PC-3 (cell line): ENCODE data around the gene VMAC. TPM values are rescaled to one million over a fixed set of nuclear protein-coding genes. Genes with fewer than 3 reads are reported as not detected.

Experiments used
- ATAC-seq: fragments of 200-7000 bp; cut with Tn5 transposase; 2 replicates; pipeline ENCODE4 v1.9.1; 2020; ENCODE audit warnings: mild to moderate bottlenecking, moderate library complexity
- BruUV-seq: library from RNA; stranded (reverse); fragments of 400-500 nt; replicated peaks from 2 replicates; lab custom pipeline; 2021; lab: Mats Ljungman, UMichigan
- CTCF ChIA-PET: fragments of 300-600 bp; sonication (Branson Sonifier 250); formaldehyde crosslinking; loops from one replicate; lab custom pipeline; 2022; ENCODE audit warnings: antibody characterized with exemption; lab: Charles Lee
- POLR2A ChIA-PET: fragments of 300-600 bp; sonication (Branson Sonifier 250); formaldehyde crosslinking; loops from one replicate; lab custom pipeline; 2022; ENCODE audit warnings: antibody characterized with exemption; ENCODE audit not compliant: unreplicated experiment; lab: Charles Lee
- DNase-seq: peaks from one replicate; pipeline ENCODE4 v3.0.0-alpha.2; 2015
- H2AFZ ChIP-seq: fragments of 300-600 bp; sonication (generic); 2 replicates; pipeline ENCODE4 v1.6.0; 2016; ENCODE audit warnings: antibody characterized with exemption, low read length
- H3F3A ChIP-seq: fragments of 300-600 bp; sonication (generic); one replicate; pipeline ENCODE4 v1.6.0; 2017; ENCODE audit warnings: antibody characterized with exemption, low read length, control low read depth, mild to moderate bottlenecking; ENCODE audit not compliant: unreplicated experiment
- H3K27ac ChIP-seq: fragments of 300-600 bp; sonication (generic); 2 replicates; pipeline ENCODE4 v1.5.1; 2016; ENCODE audit warnings: mild to moderate bottlenecking, low read length
- H3K27me3 ChIP-seq: fragments of 300-600 bp; sonication (generic); 2 replicates; pipeline ENCODE4 v1.6.1; 2016; ENCODE audit warnings: low read length, mixed read lengths
- H3K36me3 ChIP-seq: fragments of 300-600 bp; sonication (generic); 2 replicates; pipeline ENCODE4 v1.6.1; 2016; ENCODE audit warnings: low read depth, mixed run types, low read length, mixed read lengths
- H3K4me1 ChIP-seq: fragments of 300-600 bp; sonication (generic); 2 replicates; pipeline ENCODE4 v1.5.1; 2016; ENCODE audit warnings: low read length; ENCODE audit not compliant: insufficient read depth
- H3K4me2 ChIP-seq: fragments of 300-600 bp; sonication (generic); 2 replicates; pipeline ENCODE4 v1.6.0; 2016; ENCODE audit warnings: low read length
- H3K4me3 ChIP-seq: fragments of 300-600 bp; sonication (generic); 2 replicates; pipeline ENCODE4 v1.5.1; 2016; ENCODE audit warnings: mild to moderate bottlenecking, low read length, mixed read lengths
- H3K79me2 ChIP-seq: fragments of 300-600 bp; sonication (generic); 2 replicates; pipeline ENCODE4 v1.6.1; 2017; ENCODE audit warnings: low read length, mixed read lengths
- H3K9ac ChIP-seq: fragments of 300-600 bp; sonication (generic); 2 replicates; pipeline ENCODE4 v1.6.0; 2016; ENCODE audit warnings: mild to moderate bottlenecking, low read length
- H3K9me2 ChIP-seq: fragments of 300-600 bp; sonication (generic); replicated peaks from 2 replicates; pipeline ENCODE4 v1.6.1; 2016; ENCODE audit warnings: mixed run types, low read length, mixed read lengths
- H3K9me3 ChIP-seq: fragments of 300-600 bp; sonication (generic); 2 replicates; pipeline ENCODE4 v1.6.1; 2016; ENCODE audit warnings: low read length, mixed read lengths
- H4K20me1 ChIP-seq: fragments of 300-600 bp; sonication (generic); 2 replicates; pipeline ENCODE4 v1.6.1; 2016; ENCODE audit warnings: low read length, mixed read lengths
- EZH2 ChIP-seq: fragments of 300-600 bp; sonication (generic); IDR thresholded peaks from one replicate; pipeline ENCODE4 v1.6.1; 2017; ENCODE audit warnings: antibody characterized with exemption, mild to moderate bottlenecking, low read length; ENCODE audit not compliant: unreplicated experiment
- EZH2phosphoT487 ChIP-seq: fragments of 300-600 bp; sonication (generic); IDR thresholded peaks from 2 replicates; pipeline ENCODE4 v1.6.1; 2018; ENCODE audit warnings: mild to moderate bottlenecking, antibody characterized with exemption, low read length, borderline replicate concordance
- intact Hi-C: fragments of 100-400 bp; cut with micrococcal nuclease; formaldehyde crosslinking; loops from 2 replicates; pipeline ENCODE4 v1.9.0; 2023
- total RNA-seq: library from RNA; depleted of rRNA; stranded (reverse); fragments of >200 nt; gene quantifications from 2 replicates; pipeline ENCODE4 v1.2.3, GENCODE V29; 2014
- TF ChIP-seq, protein P1 (sequence below): fragments of 300-600 bp; sonication (generic); conservative IDR thresholded peaks from 2 replicates; pipeline ENCODE4 v1.5.1; 2017; ENCODE audit warnings: antibody characterized with exemption, low read depth, mild to moderate bottlenecking, low read length

VMAC gene
- total RNA-seq, 1 experiment from 2014 or later = 8.3 TPM

DNA sequence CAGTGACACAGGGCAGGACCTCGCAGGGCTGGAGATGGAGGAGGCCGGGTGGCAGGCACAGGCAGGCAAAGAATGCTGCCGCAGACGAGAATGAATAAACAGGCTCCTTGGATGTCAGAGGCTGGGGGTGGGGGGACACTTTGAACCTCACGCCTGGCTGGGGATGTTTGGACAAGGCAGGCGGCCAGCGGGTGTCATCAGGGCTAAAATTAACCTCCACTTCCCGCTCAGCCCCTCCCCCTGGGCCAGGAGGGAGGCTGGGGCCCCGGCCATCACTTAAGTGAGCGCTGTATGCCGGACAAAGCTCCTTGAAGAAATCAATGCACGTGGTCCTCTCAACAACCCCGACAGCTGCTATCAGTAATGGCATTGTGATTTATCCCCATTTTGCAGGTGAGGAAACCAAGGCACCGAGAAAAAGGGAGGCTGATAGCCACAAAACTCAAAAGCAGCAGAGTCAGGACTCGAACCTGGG is 24.0 kb upstream of the VMAC start:
- DNase-seq = no peak
- CTCF ChIA-PET = no interaction called here

DNA sequence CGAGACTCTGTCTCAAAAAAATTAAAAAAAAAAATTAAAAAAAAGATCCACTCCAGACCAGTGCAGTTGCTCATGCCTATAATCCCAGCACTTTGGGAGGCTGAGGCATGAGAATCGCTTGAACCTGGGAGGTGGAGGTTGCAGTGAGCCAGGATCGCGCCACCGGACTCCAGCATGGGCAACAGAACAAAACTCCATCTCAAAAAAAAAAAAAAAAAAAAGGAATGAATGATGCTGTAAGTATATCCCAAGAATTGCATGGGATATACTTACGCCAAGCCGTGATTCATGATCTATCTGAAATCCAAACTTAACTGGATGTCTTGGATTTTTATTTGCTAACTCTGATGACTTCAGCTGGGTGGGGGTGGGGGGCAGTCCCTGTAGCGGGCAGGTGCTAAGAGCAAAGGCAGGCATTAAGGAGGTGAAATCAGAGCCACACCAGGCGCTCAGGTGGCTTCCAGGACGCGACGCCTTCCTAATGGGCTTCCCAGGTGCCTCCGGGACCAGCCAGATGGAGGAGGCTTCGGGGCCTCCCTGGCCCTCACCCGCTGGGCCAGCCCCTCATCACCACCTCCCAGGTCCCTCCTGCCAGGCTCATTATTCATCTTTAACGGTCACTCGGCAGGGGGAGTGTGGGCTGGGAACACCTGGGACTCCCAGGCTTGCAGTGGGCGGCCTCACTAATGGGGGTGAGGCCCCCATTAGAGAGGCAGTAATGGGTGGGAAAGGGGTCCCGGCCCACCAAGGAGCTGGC is 23.0 kb upstream of the VMAC start:
- CTCF ChIA-PET = no interaction called here

More for the DNA sequence above, 24.0 kb upstream of the VMAC start:
- H3K4me1 ChIP-seq = no peaks in the 10 kb centered on the region
- no peaks in the 10 kb centered on the region for H3K9me2 ChIP-seq
- BruUV-seq = no TSS peak
- no peak overlapping the region for H3K27ac ChIP-seq
- H3K27me3 ChIP-seq = peaks cover 19% of the 10 kb centered on the region
- no peak for TF ChIP-seq EZH2
- TF ChIP-seq, protein P1, sequence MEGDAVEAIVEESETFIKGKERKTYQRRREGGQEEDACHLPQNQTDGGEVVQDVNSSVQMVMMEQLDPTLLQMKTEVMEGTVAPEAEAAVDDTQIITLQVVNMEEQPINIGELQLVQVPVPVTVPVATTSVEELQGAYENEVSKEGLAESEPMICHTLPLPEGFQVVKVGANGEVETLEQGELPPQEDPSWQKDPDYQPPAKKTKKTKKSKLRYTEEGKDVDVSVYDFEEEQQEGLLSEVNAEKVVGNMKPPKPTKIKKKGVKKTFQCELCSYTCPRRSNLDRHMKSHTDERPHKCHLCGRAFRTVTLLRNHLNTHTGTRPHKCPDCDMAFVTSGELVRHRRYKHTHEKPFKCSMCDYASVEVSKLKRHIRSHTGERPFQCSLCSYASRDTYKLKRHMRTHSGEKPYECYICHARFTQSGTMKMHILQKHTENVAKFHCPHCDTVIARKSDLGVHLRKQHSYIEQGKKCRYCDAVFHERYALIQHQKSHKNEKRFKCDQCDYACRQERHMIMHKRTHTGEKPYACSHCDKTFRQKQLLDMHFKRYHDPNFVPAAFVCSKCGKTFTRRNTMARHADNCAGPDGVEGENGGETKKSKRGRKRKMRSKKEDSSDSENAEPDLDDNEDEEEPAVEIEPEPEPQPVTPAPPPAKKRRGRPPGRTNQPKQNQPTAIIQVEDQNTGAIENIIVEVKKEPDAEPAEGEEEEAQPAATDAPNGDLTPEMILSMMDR = no peak
- no peak for TF ChIP-seq EZH2phosphoT487
- no peak for ATAC-seq
- intact Hi-C loops = no loop called here
- H3K4me2 ChIP-seq = no peak overlapping the region
- no peak overlapping the region for H2AFZ ChIP-seq
- no peak overlapping the region for H3K9ac ChIP-seq
- no peaks in the 10 kb centered on the region for H4K20me1 ChIP-seq
- no peaks in the 10 kb centered on the region for H3K36me3 ChIP-seq
- H3F3A ChIP-seq = no peaks in the 10 kb centered on the region
- H3K9me3 ChIP-seq = no peaks in the 10 kb centered on the region
- no peaks in the 10 kb centered on the region for H3K79me2 ChIP-seq
- POLR2A ChIA-PET = no interaction called here
- no peak overlapping the region for H3K4me3 ChIP-seq

More for the DNA sequence above, 23.0 kb upstream of the VMAC start:
- no peaks in the 10 kb centered on the region for H3K9me2 ChIP-seq
- intact Hi-C loops = no loop called here
- H3K9ac ChIP-seq = no peak overlapping the region
- no TSS peak for BruUV-seq
- H3K27ac ChIP-seq = no peak overlapping the region
- POLR2A ChIA-PET = no interaction called here
- no peak overlapping the region for H3K4me2 ChIP-seq
- no peaks in the 10 kb centered on the region for H3K79me2 ChIP-seq
- H3K4me3 ChIP-seq = no peak overlapping the region
- H2AFZ ChIP-seq = no peak overlapping the region
- H3K36me3 ChIP-seq = no peaks in the 10 kb centered on the region
- ATAC-seq = no peak; the same call in 1 of the 2 replicates
- DNase-seq = no peak
- H3F3A ChIP-seq = no peaks in the 10 kb centered on the region
- peaks cover 19% of the 10 kb centered on the region for H3K27me3 ChIP-seq
- H3K9me3 ChIP-seq = no peaks in the 10 kb centered on the region
- H3K4me1 ChIP-seq = no peaks in the 10 kb centered on the region
- no peaks in the 10 kb centered on the region for H4K20me1 ChIP-seq
- TF ChIP-seq, protein P1 = no peak
- no peak for TF ChIP-seq EZH2
